HG03039 (cell line): ENCODE data around the gene SEC31A.

Source experiments
- ATAC-seq: cut with Tn5 transposase; IDR thresholded peaks from one replicate; pipeline ENCODE4 v1.9.1; 2021; ENCODE audit warnings: mild to moderate bottlenecking, moderate library complexity; ENCODE audit not compliant: unreplicated experiment

The SEC31A gene

GRCh38 chr4:82776925-82777542 lies 113.9 kb downstream of the SEC31A start:
- ATAC-seq = no peak

GRCh38 chr4:82775243-82775642 lies 115.7 kb downstream of the SEC31A start:
- no peak for ATAC-seq

- ATAC-seq = no peak
Observed at GRCh38 chr4:82774711-82775171, 116.2 kb downstream of the SEC31A start.

GRCh38 chr4:82773057-82773456 lies 117.9 kb downstream of the SEC31A start:
- ATAC-seq = no peak

- no peak for ATAC-seq
Observed at GRCh38 chr4:82770607-82771006, 120.3 kb downstream of the SEC31A start.
